ENCODE data around the gene FNDC11. TPM values are rescaled to one million over a fixed set of nuclear protein-coding genes. Genes with fewer than 3 reads are reported as not detected.

The FNDC11 gene
- total RNA-seq, 3 donors from 2014 or later (not counting 1 experiment from before 2014, with no cell fraction given) = 0.19 to 0.75 (median 0.25) TPM

- Mint-ChIP-seq H3K27me3 (ENCODE audit: low read depth in 2 of 2) (no peaks in the 10 kb centered on the region), H3K9me3 (no peaks in the 10 kb centered on the region), H3K4me1 (no peaks in the 10 kb centered on the region), H3K27ac (no peak overlapping the region), H3K4me3 (no peak overlapping the region), H3K36me3 (no peaks in the 10 kb centered on the region)
- intact Hi-C loops (cut with micrococcal nuclease) = no loop called here
- no peak for DNase-seq
- no peaks in the 10 kb centered on the region for H3K4me1 ChIP-seq (ENCODE audit: control insufficient read depth, insufficient read depth, low read length)
- no peak for TF ChIP-seq CTCF (IDR thresholded peaks at IDR 0.05)
- 95% methylated on average over 28 of the region's 28 CpGs for WGBS (ENCODE audit: insufficient coverage)
- no peaks in the 10 kb centered on the region for H3K27me3 ChIP-seq (ENCODE audit: control insufficient read depth, insufficient read depth, low read length)
- no peak for ATAC-seq
- no peak overlapping the region for H3K4me3 ChIP-seq (ENCODE audit: low read length)
- H3K36me3 ChIP-seq (ENCODE audit: control insufficient read depth, insufficient read depth, low read length) = peaks cover 49% of the 10 kb centered on the region
- no peak overlapping the region for H3K27ac ChIP-seq (ENCODE audit: low read length)
- no peaks in the 10 kb centered on the region for H3K9me3 ChIP-seq (ENCODE audit: control insufficient read depth, insufficient read depth, low read length)
Observed at GRCh38 chr20:63591786-63592355, 37.9 kb downstream of the FNDC11 start.

DNA sequence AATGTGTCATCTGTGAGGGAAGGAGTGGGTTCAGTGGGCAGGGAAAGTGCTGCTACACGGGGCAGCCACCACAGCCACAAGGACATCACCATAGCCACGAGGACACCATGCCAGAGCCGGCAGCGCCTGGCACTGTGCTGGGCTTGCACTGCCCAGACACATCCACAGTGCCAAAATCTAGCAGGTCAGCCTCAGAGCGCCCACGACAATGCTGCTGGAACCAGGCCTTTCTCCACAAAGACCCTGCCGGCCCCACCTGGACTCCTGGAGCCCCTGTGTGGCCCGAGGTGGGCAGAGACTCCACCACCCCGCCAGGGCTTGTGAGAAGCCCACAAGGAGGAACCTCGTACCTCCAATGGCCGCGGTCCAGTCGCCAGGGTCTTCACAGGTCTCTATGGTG, 38.7 kb downstream of the FNDC11 start:
- peaks cover 54% of the 10 kb centered on the region for H3K36me3 ChIP-seq (ENCODE audit: control insufficient read depth, insufficient read depth, low read length)
- H3K27ac Mint-ChIP-seq = no peak overlapping the region

DNA sequence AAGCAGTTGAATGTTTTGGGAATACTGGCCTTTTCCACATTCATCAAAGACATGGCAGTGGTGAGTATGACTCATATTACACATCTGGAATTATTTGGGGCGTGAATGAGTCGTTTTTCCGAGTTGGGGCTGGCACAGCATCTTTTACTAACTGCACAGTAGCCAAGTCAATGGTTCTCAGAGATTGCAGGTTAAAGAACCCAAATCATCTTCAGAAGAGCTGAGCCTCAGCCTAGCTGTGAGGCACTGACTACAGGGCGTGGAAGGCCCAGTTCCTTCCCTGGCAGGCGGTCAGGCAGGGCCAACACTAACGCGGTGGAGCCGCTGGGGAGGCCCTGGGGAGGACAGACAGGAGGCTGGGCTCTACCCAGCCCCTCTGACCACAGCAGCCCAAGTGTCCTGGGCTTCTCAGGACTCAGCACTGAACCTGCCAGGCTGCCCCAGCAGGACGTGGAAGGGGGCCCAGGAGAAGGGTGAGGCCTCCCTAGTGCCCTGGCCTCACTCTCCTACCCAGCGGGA, 40.1 kb downstream of the FNDC11 start:
- Histone ChIP-seq H3K27ac (ENCODE audit: low read length) (no peak overlapping the region), H3K36me3 (ENCODE audit: control insufficient read depth, insufficient read depth, low read length) (peaks cover 62% of the 10 kb centered on the region), H3K4me1 (ENCODE audit: control insufficient read depth, insufficient read depth, low read length) (no peaks in the 10 kb centered on the region), H3K27me3 (ENCODE audit: control insufficient read depth, insufficient read depth, low read length) (no peaks in the 10 kb centered on the region), H3K9me3 (ENCODE audit: control insufficient read depth, insufficient read depth, low read length) (no peaks in the 10 kb centered on the region), H3K4me3 (ENCODE audit: low read length) (no peak overlapping the region)
- Mint-ChIP-seq H3K27me3 (ENCODE audit: low read depth in 2 of 2) (no peaks in the 10 kb centered on the region), H3K4me1 (no peaks in the 10 kb centered on the region), H3K9me3 (no peaks in the 10 kb centered on the region), H3K36me3 (no peaks in the 10 kb centered on the region), H3K27ac (no peak overlapping the region), H3K4me3 (no peak overlapping the region)
- DNase-seq (no peak), ATAC-seq (no peak)
- TF ChIP-seq CTCF (IDR thresholded peaks at IDR 0.05) = no peak
- 91% methylated on average over 10 of the region's 10 CpGs for WGBS (ENCODE audit: insufficient coverage)
- intact Hi-C loops (cut with micrococcal nuclease) = no loop called here

More for the DNA sequence above, 38.7 kb downstream of the FNDC11 start:
- Histone ChIP-seq H3K27ac (ENCODE audit: low read length) (no peak overlapping the region), H3K9me3 (ENCODE audit: control insufficient read depth, insufficient read depth, low read length) (no peaks in the 10 kb centered on the region), H3K27me3 (ENCODE audit: control insufficient read depth, insufficient read depth, low read length) (no peaks in the 10 kb centered on the region), H3K4me1 (ENCODE audit: control insufficient read depth, insufficient read depth, low read length) (no peaks in the 10 kb centered on the region), H3K4me3 (ENCODE audit: low read length) (no peak overlapping the region)
- no peak overlapping the region for H3K4me3 Mint-ChIP-seq
- no peaks in the 10 kb centered on the region for H3K4me1 Mint-ChIP-seq
- no peaks in the 10 kb centered on the region for H3K27me3 Mint-ChIP-seq (ENCODE audit: low read depth in 2 of 2)
- intact Hi-C loops (cut with micrococcal nuclease) = no loop called here
- no peaks in the 10 kb centered on the region for H3K36me3 Mint-ChIP-seq
- H3K9me3 Mint-ChIP-seq = no peaks in the 10 kb centered on the region
- WGBS (ENCODE audit: insufficient coverage) = 94% methylated on average over 13 of the region's 13 CpGs
- ATAC-seq (no peak), DNase-seq (no peak)
- no peak for TF ChIP-seq CTCF (IDR thresholded peaks at IDR 0.05)
